Activated naive CD8-positive, alpha-beta T cell treated with anti-CD3 and anti-CD28 coated beads, Interleukin-2, amount 50 U/mL, for 16 hours (primary cell): ENCODE measurements around the gene SCN1B.

ENCODE experiments used
- DNase-seq: peaks from one replicate; pipeline ENCODE4 v3.0.0-alpha.2; 2020; ENCODE audit warnings: low read depth, low spot score

SCN1B gene

DNA sequence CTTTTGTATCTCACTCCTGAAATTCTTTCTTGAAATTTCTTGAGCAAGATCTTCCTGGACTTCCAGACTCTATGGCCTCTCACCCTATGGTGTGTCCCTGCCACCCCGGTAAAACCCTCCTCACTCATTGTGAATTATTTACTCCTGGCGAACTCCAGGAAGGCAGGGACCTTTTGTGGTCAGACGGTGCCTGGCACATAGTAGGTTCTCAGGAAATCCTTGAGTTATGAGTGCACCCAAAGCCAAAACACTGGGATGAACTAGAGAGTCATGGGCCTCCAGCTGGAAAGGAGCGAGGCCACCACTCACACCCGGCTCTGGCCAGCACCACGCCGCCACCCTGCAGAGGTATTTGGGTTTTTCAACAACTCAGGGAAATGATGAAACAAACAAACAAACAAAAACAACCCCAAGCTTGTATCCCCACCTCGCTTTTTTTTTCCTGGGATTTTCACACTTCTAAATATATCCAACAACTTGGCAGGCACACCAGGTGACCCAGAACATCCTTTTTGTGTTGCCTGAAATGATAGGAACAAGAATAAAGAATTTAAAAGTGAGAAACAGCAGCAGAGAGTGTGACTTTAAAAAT, 22.4 kb downstream of the SCN1B start:
- DNase-seq = no peak

DNA sequence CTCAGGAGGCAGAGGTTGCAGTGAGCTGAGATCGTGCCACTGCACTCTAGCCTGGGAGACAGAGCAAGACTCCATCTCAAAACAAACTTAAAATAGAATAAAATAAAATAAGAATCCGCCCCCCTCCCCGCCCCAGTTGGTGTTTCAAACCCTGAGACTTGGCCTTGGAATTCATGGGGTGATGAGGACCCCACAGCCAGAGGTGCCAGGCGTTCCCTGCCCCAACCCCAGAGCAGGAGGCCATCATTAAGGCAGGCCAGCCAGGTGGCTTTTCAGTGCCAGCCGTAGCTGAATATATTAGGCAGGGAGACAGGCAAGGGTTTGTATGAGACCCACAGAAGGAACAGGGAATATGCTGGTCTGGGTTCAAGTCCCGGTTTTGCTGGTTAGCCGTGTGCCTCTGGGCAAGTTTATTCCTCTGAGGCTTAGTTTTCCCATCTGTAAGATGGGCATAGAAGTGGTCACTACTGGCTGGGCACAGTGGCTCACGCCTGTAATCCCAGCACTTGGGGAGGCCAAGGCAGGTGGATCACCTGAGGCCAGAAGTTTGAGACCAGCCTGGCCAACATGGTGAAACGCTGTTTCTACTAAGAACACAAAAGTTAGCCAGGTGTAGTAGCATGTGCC, 23.5 kb downstream of the SCN1B start:
- no peak for DNase-seq

DNA sequence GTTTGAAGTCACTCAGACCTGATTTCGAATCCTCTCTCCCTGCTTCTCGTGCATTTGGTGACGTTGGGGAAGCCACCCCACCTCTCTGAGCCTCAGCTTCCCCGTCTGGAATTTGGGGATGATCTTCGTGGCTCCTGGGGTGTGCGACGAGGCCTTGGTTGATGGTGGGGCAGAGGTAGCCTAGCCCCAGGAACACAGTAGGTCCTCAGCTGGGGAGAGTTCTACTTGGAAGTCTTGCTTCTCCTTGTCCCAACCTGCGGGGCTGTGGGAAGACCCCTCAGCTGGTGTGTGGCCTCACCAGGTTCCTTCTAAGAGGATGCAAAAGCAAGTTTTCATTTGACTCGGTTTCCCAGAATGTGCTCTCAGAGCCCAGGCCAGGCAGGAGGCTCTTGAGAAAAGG, 24.4 kb downstream of the SCN1B start:
- DNase-seq = no peak

DNA sequence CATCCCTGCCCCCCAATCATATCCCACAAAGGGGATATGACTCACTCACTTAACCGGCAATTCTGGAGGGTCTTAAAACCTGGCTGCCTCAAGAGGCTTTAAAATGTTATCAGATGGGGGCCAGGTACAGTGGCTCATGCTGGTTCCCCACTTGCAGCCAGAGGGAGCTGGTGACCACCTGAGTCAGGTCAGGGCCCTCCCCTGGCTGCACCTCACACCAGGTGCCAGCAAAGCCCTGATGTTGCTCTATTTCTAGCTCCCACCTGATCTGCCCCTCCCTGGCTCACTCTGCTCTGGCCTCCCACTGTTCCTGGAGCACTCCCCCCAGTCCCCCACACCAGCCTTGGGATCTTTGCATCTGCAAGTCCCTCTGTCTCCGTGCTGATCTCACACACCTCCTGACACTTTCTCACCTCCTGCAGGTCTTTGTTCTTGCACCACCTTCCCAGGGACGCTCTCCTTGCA, 25.5 kb downstream of the SCN1B start:
- DNase-seq = no peak

DNA sequence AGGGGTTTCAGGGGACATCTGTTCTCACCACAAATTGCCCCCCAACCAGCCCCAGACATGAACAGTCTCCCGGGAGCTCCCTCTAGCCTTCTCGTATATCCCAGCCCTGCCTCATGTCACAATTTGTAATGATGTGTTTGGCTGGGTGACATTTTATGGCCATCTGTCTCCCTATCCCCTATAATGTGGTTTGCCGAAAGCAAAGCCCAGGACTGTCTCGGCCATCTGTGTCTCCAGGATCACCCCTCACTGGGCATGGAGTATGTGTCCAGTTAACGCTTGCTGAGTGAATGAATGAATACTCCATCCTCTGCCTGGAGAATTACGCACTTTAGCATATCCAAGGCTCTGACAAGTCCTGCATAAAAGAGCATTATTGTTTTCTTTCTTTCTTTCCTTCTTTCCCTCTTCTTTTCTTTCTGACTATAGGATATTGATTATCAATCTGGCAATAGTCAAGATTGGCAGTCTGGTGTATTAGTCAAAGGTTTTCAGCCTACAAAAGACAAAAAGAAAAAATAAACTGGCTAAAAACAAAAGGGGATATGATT, 26.3 kb downstream of the SCN1B start:
- DNase-seq = no peak

DNA sequence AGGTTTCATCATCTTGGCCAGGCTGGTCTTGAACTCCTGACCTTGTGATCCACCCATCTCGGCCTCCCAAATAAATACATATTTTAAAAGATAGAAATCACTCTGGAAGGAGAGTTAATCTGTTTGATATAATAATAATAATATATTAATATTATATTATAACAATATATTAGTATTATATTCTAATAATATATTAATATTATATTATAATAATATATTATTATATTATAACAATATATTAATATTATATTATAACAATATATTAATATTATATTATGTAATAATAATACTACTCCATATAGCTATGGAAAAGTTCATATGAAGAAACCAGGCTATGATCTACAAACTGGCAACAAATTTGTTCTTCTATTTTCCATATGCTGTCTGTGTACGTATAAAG, 28.1 kb downstream of the SCN1B start:
- no peak for DNase-seq

DNA sequence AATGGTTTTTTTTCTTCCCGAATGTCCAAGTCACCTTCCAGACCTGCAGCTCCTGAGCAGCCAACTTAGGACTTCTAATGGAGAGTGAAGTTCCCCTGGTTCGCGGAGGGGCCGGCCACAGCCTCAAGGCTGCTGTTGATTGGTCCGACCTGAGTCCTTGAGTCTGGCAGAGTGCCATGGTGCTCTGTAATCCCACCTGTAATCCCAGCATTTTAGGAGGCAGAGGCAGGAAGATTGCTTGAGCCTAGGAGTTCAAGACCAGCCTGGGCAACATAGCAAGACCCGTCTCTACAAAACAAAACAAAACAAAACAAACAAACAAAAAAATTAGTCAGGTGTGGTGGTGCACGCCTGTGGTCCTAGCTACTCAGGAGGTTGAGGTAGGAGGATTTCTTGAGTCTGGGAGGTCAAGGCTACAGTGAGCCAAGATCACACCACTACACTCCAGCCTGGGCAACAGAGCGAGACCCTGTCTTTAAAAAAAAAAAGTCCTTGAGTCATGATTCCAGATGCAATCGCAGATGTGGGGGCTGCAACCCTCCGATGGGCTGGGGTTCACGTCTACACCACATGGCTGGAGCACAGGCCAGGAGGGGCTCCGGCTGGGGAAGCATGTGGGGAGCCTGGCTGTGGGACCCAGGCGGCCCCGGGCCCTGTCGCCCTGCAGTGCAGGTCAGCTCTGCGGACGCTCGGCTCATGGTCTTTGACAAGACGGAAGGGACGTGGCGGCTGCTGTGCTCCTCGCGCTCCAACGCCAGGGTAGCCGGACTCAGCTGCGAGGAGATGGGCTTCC, 28.9 kb downstream of the SCN1B start:
- DNase-seq = no peak

DNA sequence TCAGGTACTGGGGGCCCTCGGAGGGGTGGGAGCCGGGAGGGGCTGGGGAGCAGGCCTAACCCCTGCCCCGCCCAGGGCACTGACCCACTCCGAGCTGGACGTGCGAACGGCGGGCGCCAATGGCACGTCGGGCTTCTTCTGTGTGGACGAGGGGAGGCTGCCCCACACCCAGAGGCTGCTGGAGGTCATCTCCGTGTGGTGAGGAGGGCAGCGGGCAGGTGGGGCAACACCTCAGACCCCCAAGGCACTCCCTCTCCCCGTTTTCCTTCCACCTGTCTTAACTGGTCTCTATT, 29.5 kb downstream of the SCN1B start:
- no peak for DNase-seq

DNA sequence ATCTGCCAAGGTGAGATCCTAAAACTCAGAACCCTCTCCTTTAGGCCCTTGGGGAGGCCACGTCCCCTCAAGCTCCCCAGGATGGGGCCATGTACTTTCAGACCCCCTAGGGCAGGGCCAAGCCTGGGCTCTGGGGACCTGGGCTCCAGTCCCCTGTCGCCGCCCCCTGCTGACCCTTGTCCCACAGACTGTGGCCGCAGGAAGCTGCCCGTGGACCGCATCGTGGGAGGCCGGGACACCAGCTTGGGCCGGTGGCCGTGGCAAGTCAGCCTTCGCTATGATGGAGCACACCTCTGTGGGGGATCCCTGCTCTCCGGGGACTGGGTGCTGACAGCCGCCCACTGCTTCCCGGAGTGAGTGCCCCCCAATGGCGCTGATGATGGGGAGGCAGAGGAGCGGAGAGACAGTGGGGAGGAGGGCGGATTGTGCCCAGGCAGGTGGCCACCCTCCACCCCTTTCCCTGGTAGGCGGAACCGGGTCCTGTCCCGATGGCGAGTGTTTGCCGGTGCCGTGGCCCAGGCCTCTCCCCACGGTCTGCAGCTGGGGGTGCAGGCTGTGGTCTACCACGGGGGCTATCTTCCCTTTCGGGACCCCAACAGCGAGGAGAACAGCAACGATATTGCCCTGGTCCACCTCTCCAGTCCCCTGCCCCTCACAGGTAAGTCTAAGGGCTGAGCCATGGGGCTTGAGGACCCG, 30.0 kb downstream of the SCN1B start:
- DNase-seq = no peak

DNA sequence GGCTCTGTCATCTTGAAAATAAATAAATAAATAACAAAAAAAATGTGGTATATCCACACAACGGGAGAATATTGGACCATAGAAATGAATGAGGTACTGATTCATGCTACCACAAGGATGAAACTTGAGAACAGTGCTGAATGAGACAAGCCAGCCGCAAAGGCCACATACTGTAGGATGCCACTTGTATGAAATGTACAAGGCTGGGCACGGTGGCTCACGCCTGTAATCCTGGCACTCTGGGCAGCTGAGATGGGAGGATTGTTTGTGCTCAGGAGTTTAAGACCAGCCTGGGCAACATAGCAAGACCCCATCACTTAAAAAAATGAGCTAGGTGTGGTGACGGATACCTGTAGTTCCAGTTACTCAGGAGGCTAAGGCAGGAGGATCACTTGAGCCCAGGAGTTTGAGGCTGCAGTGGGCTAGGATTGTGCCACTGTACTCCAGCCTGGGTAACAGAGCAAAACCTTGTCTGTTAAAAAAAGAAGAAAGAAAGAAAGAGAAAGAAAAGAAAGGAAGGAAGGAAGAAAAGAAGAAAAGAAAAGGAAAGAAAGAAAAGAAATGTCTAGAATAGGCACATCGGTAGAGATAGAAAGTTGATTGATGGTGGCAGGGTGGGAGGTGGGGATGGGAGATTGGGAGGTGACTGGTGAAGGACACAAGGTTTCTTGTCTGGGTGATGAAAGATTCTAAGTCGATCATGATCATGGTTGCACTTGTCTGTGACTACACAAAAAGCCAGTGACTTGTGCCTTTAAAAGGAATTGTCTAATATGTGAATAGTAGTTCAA, 31.5 kb downstream of the SCN1B start:
- DNase-seq = no peak

DNA sequence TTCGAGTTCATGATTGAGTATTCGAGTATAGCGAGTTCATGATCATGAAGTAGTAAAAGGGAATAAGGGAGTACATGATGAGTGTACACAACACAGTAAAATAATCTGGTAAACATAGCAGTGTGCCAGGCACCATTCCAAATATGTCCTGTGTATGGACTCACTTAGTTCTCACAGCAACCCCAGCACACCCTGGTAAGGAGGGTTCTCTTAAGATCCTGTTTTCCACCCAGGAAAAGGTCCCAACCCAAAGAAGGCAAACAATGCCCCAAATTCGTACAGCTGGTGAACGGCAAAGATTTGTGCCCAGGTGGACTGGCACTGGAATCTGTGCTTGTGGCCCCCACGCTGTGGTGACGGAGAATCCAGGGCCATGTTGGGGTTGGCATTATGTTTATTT, 32.7 kb downstream of the SCN1B start:
- no peak for DNase-seq

DNA sequence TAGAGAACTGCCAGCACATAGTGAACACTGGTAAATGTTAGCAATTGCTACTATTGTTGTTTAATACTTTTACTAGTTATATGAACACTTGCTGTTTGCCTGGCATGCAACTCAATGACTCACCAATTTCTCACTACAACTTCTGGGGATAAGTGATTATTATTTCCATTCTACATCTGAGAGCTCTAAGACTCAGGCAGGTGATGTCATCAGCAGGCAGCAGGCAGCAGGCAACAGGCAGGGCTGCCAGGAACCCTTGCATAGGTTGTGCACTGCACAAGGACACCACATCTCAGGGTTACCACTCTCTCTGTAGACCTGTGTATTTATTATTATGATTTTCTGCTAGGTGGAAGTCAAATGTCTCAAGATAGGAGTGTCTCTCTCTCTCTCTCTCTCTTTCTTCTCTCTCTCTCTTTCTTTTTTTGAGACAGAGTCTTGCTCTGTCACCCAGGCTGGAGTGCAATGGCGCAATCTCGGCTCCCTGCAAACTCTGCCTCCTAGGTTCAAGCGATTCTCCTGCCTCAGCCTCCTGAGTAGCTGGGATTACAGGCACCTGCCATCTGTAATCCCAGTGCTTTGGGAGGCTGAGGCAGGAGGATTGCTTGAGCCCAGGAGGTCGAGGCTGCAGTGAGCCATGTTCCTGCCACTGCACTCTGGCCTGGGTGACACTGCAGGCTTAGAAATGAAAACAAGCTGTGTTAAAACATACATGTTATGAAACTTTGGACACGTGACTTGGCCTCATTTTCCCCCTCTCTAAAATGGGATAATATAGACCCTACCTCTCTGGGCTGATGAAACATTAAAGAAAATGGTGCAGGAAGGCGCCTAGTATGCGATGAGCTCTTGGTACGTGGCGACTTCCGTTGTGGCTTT, 33.9 kb downstream of the SCN1B start:
- DNase-seq = no peak

DNA sequence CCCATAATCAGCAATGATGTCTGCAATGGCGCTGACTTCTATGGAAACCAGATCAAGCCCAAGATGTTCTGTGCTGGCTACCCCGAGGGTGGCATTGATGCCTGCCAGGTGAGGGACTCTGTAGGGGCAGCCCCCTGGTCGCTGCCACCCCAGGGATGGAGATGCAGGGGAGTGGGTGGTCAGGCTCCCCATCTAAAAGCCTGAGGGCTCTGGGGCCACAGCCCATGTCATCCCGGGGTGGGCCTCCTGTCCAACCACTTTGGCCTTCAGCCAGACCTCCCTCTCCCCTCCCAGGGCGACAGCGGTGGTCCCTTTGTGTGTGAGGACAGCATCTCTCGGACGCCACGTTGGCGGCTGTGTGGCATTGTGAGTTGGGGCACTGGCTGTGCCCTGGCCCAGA, 35.3 kb downstream of the SCN1B start:
- no peak for DNase-seq

DNA sequence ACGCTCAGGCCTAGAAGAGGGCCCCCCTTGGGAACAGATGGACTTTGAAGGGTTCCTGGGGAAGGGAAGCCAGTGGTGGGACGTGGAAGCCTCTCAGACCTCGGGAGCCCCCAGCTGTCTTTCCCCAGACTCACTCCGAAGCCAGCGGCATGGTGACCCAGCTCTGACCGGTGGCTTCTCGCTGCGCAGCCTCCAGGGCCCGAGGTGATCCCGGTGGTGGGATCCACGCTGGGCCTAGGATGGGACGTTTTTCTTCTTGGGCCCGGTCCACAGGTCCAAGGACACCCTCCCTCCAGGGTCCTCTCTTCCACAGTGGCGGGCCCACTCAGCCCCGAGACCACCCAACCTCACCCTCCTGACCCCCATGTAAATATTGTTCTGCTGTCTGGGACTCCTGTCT, 35.9 kb downstream of the SCN1B start:
- DNase-seq = no peak

DNA sequence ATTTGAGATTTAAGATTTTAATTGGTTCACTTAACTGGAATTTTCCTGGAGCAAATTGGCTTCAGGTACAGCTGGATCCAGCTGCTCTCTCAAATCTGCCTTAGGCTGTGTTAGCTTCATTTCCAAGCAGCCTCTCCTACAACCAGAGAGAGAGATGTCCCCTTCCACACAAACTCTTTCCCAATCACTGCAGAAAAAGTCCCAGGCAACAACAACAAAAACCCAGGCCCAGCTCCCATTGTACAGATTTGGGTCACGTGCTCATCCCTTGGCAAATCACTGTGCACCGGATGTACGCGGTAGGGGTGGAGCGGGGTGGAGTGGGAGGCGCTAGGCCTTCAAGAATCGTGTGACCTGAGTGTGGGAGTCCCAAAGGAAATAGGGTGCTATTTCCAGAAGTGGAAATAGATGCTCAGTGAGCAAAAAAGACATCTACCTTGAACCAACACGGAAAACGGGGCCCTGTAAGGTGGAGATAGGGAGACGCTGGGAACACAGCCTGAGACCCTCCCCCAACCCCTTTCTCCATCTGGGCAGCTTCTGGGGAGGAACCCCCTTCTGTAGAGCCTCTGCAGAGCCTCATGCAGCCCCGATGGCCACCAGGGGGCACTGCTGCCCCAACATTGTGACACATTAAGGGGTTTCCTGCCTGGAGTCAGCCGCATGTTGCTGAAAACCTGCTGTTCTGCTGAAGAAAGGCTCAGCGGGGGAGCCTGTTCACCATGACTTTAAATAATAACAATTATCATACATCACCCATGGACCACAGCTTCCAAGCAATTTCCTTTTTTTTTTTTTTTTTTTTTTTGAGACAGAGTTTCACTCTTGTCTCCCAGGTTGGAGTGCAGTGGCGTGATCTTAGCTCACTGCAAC, 36.7 kb downstream of the SCN1B start:
- DNase-seq = peak; percentile 86

DNA sequence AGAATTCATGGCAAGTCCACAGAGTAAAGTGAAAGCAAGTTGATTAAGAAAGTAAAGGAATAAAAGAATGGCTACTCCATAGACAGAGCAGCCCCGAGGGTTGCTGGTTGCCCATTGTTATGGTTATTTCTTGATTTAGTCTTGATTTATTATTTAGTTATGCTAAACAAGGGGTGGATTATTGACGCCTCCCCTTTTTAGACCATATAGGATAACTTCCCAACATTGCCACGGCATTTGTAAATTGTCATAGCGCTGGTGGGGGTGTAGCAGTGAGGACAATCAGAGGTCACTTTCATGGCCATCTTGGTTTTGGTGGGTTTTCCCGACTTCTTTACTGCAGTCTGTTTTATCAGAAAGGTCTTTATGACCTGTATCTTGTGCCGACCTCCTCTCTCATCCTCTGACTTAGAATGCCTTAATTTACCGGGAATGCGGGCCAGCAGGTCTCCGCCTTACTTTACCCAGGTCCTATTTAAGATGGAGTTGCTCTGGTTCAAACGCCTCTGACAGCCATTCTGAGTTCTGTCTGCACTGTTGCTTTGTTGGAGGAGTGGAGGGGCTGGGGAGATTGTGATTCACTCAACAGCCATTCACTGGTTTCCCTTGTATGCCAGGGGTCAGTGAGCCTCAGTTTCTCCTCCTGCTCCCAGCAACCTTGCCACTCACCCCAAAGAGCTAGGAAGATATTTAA, 38.8 kb downstream of the SCN1B start:
- DNase-seq = no peak

DNA sequence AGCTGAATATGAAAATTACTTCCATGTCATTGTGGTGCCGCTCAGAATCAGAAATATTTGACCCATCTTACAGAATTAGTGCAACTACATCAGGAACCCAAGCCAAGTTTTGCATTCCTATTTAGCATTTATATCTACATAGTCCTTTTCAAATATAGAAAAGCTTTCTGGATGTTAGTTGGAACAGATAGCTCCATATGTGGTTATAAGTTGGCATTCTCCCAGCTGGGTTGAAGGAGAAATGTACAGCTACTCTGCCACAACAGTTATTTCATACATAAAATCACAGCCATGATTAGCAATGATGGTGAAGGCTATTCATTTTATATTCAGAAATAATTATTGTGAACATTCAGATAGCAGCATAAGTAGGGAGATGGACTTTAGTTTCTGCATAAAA, 39.4 kb downstream of the SCN1B start:
- no peak for DNase-seq

DNA sequence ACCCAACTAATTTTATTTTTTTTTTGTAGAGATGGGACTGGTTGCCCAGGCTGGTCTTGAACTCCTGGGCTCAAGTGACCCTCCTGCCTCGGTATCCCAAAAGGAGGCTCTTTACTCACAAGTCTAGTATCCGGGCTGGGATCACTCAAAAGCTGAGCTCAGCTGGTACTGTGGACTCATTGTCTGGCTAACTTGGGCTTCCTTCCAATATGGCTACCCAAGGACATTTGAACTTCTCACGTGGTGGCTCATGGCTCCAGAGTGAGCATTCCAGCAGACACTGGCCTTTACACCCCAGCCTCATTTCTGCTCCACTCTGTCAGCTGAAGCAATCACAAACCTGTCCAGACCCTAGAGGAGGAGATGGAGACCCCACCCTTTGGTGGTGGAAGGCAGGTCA, 40.2 kb downstream of the SCN1B start:
- no peak for DNase-seq

DNA sequence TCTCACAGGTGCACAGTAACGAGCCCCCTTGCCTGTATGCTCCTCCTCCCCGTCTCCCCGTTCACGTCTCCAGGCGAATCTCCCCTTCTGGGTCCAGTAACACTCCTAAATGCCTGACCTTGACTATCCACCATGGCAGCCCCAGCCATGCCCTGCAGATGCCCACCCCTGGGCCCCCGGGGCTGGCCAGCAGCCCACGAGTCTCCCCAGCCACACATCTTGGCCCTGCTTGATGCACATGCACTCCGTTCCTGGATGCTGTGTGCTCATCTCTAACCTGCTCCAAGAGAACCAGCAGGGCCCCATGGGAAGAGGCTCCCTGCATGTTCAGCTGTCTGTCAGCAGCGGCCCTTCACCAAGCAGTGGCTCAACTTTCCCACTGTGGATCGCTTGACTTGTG, 43.2 kb downstream of the SCN1B start:
- DNase-seq = no peak
